Stimulated activated CD8-positive, alpha-beta memory T cell treated with anti-CD3 and anti-CD28 coated beads, Interleukin-2, amount 100 ng/mL, for 1 hour (primary cell): Measurements from ENCODE around the gene LOXHD1.

Source experiments
- DNase-seq, 2 donors: peaks; one replicate each; pipeline ENCODE4 v3.0.0-alpha.2; 2020; ENCODE audit warnings: low read depth in 2 of 2

Gene LOXHD1

GRCh38 chr18:46574743-46575115 lies 82.3 kb downstream of the LOXHD1 start:
- DNase-seq: no peak

- no peak for DNase-seq
These were observed 82.8 kb downstream of the LOXHD1 start for GRCh38 chr18:46574000-46574742.

GRCh38 chr18:46573156-46573555 lies 83.9 kb downstream of the LOXHD1 start:
- no peak for DNase-seq

DNA sequence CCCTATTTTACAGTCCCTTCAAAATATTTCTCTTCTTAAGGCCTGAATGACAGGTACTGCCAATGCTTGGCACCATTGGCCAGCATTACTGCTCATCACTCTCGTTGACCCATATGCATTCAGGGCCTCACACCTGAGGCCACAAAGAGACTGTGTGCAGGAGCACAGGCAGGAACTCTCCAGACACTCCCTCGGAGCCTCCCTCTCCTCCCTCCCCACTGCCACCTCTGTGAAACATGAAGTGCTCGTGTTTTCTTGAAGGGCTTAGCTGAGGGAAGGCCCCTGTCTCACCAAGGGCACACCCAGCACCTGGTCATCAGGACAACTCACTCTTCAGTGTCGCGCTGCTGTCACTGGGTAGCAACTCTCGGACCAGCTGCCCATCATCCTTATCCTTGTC lies 85.3 kb downstream of the LOXHD1 start:
- no peak for DNase-seq

- DNase-seq: no peak
These were observed 86.4 kb downstream of the LOXHD1 start for GRCh38 chr18:46570666-46571065.

GRCh38 chr18:46570134-46570533 lies 86.9 kb downstream of the LOXHD1 start:
- DNase-seq: no peak

GRCh38 chr18:46569211-46569610 lies 87.8 kb downstream of the LOXHD1 start:
- DNase-seq: no peak

GRCh38 chr18:46567196-46567595 lies 89.8 kb downstream of the LOXHD1 start:
- no peak for DNase-seq

- DNase-seq: no peak
These were observed 90.9 kb downstream of the LOXHD1 start for GRCh38 chr18:46566111-46566510.

- DNase-seq: no peak
These were observed 91.8 kb downstream of the LOXHD1 start for GRCh38 chr18:46565256-46565655.

GRCh38 chr18:46563317-46563716 lies 93.7 kb downstream of the LOXHD1 start:
- no peak for DNase-seq

DNA sequence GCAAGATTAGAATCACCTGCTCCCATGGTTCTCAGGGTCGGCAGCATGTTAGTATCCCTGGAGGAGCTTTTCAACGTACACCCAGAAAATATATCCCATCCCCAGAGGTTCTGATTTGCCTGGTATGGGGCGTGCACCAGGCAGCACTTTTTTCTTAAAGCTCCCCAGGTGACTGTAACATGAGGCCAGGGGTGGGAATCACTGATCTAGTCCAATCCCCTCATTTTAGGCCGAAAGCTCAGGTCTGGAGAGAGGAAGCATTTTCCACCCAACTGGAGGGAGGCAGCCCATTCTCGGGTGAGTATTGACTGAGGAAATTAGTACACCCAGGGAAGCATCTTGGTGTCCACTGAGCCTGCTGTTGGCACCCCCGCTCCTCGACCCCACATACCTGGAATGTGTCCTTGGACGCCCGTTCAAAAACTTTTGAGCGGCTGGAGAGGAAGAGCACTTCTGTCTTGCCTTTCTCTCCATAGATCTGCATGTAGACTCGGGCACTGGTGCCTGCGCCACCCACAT lies 94.3 kb downstream of the LOXHD1 start:
- DNase-seq: no peak

DNA sequence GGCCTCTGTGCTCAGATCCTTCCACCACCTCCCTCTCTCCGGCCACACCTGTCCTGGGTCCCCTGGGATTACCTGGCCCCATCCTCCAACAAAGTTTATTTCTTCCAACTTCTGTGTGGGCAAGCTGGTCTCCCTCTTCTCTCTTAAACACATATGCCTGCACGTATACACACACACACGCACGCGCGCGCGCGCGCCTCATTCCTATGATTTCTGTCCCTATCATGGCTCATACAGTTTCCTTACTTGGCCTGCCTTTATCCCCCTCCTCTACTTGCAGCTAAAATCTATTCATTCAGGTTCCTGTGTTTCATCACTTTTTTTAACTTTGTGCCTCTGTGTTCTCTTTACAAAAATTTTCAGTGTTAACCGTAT lies 96.4 kb downstream of the LOXHD1 start:
- DNase-seq: no peak

DNA sequence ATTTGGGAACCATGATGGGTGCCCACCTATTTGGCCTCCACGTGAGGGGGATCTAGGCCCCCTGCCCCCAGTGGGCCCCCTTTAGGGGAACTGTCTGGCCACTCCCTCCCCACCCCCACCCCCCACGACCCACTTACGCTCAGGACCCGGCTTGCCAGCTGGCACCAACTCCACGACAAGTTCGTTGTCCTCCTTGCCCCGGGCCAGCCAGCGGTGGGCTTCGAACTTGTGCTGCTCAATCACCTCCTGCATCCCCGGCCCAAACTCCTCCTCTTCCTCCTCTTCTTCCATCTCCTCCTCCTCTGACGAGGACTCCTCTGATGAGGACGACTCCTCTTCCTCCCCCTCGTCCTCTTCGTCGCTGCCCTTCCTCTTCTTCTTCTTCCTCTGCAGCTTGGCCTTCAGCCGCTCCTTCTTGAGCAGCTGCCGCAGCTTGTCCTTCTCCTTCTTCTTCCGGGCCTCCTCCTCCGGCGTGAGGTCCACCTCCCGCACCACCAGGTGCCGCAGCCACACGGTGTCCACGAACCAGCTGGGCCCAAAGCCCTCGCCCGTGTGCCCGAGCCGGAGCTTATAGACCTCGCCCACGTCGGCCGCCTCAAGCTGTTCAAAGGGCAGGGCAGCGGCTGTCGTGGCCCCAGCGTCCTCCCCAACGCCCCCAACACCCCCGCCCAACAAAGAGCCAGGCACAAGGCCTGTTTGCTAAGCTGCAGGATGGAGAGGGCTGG lies 96.9 kb downstream of the LOXHD1 start:
- no peak for DNase-seq

DNA sequence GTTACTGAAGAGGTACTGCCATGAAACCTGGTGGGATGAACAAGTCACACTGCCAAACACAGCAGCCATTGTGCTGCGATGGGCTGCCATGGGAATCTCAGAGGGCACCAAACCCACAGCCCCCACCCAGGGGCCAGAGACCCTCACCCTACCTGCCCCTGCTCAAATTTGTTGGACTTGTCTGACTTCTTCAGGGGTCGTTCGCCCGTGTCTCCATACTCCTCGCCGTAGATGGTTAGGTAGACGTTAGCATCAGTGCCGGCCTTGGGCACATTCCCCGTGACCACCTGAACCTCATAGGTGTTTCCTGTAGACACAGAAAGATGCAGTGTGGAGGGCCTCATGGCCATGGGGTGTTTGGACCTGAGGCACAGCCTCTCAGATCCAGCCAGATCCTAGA lies 97.7 kb downstream of the LOXHD1 start:
- DNase-seq: no peak

DNA sequence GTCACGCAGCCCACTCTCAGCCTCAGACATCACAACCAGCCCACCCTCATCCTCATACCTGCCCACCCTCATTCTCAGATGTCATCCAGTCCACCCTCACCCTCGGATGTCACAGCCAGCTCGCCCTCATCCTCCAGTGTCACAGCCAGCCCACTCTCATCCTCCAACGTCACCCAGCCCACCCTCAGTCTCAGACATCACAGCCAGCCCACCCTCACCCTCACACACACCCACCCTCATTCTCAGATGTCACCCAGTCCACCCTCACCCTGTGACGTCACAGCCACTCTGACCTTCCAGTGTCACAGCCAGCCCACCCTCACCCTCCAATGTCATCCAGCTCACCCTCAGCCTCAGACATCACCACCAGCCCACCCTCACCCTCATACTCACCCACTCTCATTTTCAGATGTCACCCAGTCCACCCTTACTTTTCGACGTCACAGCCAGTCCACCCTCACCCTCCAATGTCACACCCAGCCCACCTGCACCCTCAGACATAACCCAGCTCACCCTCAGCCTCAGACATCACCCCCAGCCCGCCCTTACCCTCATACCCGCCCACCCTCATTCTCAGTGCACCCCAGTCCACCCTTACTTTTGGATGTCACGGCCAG lies 100.3 kb downstream of the LOXHD1 start:
- DNase-seq: no peak

DNA sequence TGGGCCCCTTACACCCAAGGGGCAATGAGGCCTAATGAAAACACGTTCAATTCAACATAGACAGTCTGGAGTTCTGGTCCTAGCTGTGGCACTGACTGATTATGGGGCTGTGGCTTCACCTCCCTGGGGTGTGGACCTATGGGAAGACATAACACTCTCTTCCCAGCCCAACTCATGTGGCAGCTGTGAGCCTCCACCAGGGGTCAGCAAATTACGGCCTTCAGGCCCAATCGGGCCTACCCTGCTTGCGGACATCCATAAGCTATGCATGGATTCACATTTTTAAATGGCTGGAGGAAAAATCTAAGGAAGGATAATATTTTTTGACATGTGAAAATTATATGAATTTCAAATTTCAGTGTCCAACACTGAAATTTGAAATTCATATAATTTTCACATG lies 101.3 kb downstream of the LOXHD1 start:
- DNase-seq: no peak

- no peak for DNase-seq
These were observed 101.8 kb downstream of the LOXHD1 start for GRCh38 chr18:46555213-46555612.

DNA sequence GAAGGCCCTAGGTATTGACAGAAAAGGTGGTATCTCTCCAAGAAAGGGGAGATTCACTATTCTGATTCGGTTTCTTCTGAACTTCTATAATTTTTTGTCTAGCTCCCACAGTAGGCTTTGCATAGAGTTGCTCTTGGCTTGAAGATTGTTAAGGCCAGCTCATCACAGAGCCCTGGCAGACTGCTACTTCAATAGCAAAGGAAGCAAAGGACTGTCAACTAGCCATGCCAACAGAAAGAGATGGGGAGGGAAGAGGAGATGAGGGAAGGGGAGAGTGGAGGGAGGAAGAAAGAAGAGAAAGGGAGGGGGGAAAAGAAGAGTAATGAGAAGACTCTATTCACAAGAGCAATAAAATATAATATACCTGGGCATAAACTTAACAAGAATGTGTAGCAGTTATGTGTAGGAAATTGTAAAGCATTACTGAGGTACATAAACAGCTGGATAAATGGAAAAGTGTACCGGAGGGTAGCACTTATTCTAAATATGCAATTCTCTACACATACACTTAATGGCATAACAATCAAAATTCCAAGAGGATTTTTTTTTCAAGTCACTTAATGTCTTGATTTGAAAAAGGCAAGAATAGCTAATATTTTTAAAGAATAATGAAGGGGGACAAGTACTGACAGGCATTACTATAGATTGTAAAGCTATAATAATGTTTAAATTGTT lies 102.5 kb downstream of the LOXHD1 start:
- DNase-seq: no peak

- DNase-seq: no peak
These were observed 106.4 kb downstream of the LOXHD1 start for GRCh38 chr18:46550609-46551008.

DNA sequence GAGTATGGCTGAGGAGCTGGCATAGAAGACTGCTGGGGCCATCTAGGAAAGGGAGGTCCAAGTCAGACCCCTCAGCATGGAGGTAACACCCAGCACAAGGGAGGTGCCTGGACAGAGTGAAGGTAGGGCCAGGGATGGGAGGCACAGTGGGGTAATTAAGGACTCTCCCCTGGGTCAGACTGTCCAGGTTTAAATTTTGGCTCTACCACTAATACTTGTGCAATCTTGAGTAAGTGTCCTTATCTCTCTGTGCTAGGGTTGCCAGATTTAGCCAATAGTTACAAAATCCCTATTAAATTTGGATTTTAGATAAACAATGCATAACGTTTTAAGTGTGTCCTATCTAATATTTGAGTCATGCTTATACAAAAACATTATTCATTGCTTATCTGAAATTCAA lies 109.5 kb downstream of the LOXHD1 start:
- no peak for DNase-seq

GRCh38 chr18:46546111-46546640 lies 110.8 kb downstream of the LOXHD1 start:
- DNase-seq: no peak
